SK-N-SH treated with all-trans-retinoic acid at 6 μM for 48 hours (cell line): Measurements from ENCODE around the gene PCSK5.

Source experiments
- ARNTL ChIP-seq: fragments of 450-650 bp; formaldehyde crosslinking; IDR thresholded peaks from 2 replicates; pipeline ENCODE4 v1.5.0; 2020; ENCODE audit warnings: low read depth, mild to moderate bottlenecking, moderate library complexity, borderline replicate concordance
- BACH2 ChIP-seq: fragments of 250-450 bp; sonication (Bioruptor Pico); IDR thresholded peaks from 2 replicates; pipeline ENCODE4 v1.9.0; 2021; ENCODE audit warnings: mild to moderate bottlenecking, borderline replicate concordance
- CSDC2 ChIP-seq: fragments of 250-450 bp; sonication (Bioruptor Pico); IDR thresholded peaks from 2 replicates; pipeline ENCODE4 v1.5.0; 2020; ENCODE audit warnings: mild to moderate bottlenecking, moderate library complexity
- ISL1 ChIP-seq: fragments of 250-450 bp; sonication (Bioruptor Pico); IDR thresholded peaks from 2 replicates; pipeline ENCODE4 v2.1.2; 2022; ENCODE audit warnings: mild to moderate bottlenecking, moderate library complexity
- RARB ChIP-seq: fragments of 250-450 bp; sonication (Bioruptor Pico); IDR thresholded peaks from 2 replicates; pipeline ENCODE4 v1.8.0; 2021; ENCODE audit warnings: mild to moderate bottlenecking, moderate library complexity
- ZC3H10 ChIP-seq: fragments of 250-450 bp; sonication (Bioruptor Pico); IDR thresholded peaks from 2 replicates; pipeline ENCODE4 v1.5.1; 2021; ENCODE audit warnings: mild to moderate bottlenecking, moderate library complexity
- TF ChIP-seq, protein P1 (sequence below): fragments of 250-450 bp; sonication (Bioruptor Pico); IDR thresholded peaks from 2 replicates; pipeline ENCODE4 v1.5.0; 2020; ENCODE audit warnings: mild to moderate bottlenecking, moderate library complexity
- TF ChIP-seq, protein P2 (sequence below): fragments of 250-450 bp; sonication (Bioruptor Pico); IDR thresholded peaks from 2 replicates; pipeline ENCODE4 v1.5.1; 2021; ENCODE audit warnings: mild to moderate bottlenecking, moderate library complexity
- TF ChIP-seq, protein P3 (sequence below): fragments of 250-450 bp; sonication (Bioruptor Pico); IDR thresholded peaks from 2 replicates; pipeline ENCODE4 v1.8.0; 2021; ENCODE audit warnings: low read depth, mild to moderate bottlenecking, moderate library complexity, borderline replicate concordance
- TF ChIP-seq, protein P4 (sequence below): fragments of 250-450 bp; sonication (Bioruptor Pico); IDR thresholded peaks from 2 replicates; pipeline ENCODE4 v1.5.1; 2020; ENCODE audit warnings: low read depth, mild to moderate bottlenecking, moderate library complexity

DNA sequence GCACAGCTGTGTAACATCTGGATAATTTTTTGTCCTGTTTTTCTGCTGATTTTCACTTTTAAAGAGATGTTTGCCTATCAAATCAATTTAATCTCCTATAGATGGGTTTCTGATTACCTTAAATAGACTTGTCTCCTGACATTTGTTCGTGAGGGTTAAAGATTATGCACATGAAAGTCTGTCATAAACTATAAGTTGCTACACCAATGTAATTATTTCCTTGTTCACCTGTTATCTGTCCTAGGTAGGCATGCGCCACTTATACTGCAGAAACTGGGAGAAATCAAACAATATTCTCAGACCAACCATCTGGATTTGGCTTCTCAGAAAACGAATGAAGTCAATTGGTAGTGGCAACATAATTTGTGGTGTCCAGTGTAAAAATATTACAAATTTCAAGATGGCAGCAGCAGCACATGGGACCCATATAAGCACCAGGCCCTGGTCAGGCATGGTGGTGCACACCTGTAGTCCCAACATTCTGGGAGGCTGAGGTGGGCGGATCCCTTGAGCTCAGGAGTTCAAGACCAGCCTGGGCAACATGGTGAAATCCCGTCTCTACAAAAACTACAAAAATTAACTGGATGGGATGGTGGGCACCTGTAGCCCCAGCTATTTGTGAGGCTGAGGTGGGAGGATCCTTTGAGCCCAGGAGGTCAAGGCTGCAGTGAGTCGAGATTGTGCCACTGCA lies 483.5 kb downstream of the PCSK5 start:
- no peak for TF ChIP-seq RARB (CRISPR knock-in tag)
- no peak for TF ChIP-seq BACH2 (CRISPR knock-in tag)
- TF ChIP-seq, protein P1, sequence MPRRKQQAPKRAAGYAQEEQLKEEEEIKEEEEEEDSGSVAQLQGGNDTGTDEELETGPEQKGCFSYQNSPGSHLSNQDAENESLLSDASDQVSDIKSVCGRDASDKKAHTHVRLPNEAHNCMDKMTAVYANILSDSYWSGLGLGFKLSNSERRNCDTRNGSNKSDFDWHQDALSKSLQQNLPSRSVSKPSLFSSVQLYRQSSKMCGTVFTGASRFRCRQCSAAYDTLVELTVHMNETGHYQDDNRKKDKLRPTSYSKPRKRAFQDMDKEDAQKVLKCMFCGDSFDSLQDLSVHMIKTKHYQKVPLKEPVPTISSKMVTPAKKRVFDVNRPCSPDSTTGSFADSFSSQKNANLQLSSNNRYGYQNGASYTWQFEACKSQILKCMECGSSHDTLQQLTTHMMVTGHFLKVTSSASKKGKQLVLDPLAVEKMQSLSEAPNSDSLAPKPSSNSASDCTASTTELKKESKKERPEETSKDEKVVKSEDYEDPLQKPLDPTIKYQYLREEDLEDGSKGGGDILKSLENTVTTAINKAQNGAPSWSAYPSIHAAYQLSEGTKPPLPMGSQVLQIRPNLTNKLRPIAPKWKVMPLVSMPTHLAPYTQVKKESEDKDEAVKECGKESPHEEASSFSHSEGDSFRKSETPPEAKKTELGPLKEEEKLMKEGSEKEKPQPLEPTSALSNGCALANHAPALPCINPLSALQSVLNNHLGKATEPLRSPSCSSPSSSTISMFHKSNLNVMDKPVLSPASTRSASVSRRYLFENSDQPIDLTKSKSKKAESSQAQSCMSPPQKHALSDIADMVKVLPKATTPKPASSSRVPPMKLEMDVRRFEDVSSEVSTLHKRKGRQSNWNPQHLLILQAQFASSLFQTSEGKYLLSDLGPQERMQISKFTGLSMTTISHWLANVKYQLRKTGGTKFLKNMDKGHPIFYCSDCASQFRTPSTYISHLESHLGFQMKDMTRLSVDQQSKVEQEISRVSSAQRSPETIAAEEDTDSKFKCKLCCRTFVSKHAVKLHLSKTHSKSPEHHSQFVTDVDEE (CRISPR knock-in tag): no peak
- TF ChIP-seq ISL1 (CRISPR knock-in tag): no peak
- TF ChIP-seq, protein P2, sequence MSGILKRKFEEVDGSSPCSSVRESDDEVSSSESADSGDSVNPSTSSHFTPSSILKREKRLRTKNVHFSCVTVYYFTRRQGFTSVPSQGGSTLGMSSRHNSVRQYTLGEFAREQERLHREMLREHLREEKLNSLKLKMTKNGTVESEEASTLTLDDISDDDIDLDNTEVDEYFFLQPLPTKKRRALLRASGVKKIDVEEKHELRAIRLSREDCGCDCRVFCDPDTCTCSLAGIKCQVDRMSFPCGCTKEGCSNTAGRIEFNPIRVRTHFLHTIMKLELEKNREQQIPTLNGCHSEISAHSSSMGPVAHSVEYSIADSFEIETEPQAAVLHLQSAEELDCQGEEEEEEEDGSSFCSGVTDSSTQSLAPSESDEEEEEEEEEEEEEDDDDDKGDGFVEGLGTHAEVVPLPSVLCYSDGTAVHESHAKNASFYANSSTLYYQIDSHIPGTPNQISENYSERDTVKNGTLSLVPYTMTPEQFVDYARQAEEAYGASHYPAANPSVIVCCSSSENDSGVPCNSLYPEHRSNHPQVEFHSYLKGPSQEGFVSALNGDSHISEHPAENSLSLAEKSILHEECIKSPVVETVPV (CRISPR knock-in tag): no peak
- TF ChIP-seq, protein P3, sequence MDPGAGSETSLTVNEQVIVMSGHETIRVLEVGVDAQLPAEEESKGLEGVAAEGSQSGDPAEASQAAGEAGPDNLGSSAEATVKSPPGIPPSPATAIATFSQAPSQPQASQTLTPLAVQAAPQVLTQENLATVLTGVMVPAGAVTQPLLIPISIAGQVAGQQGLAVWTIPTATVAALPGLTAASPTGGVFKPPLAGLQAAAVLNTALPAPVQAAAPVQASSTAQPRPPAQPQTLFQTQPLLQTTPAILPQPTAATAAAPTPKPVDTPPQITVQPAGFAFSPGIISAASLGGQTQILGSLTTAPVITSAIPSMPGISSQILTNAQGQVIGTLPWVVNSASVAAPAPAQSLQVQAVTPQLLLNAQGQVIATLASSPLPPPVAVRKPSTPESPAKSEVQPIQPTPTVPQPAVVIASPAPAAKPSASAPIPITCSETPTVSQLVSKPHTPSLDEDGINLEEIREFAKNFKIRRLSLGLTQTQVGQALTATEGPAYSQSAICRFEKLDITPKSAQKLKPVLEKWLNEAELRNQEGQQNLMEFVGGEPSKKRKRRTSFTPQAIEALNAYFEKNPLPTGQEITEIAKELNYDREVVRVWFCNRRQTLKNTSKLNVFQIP (CRISPR knock-in tag): no peak
- TF ChIP-seq ARNTL (CRISPR knock-in tag): no peak
- TF ChIP-seq, protein P4, sequence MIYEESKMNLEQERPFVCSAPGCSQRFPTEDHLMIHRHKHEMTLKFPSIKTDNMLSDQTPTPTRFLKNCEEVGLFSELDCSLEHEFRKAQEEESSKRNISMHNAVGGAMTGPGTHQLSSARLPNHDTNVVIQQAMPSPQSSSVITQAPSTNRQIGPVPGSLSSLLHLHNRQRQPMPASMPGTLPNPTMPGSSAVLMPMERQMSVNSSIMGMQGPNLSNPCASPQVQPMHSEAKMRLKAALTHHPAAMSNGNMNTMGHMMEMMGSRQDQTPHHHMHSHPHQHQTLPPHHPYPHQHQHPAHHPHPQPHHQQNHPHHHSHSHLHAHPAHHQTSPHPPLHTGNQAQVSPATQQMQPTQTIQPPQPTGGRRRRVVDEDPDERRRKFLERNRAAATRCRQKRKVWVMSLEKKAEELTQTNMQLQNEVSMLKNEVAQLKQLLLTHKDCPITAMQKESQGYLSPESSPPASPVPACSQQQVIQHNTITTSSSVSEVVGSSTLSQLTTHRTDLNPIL (CRISPR knock-in tag): no peak
- no peak for TF ChIP-seq ZC3H10 (CRISPR knock-in tag)
- no peak for TF ChIP-seq CSDC2
